Embryonic facial prominence (tissue), 1 donor: ENCODE measurements around the gene IQCK.
"Not testable (repeated sequence)": the region's sequence is repeated elsewhere in the genome, so short reads cannot be mapped to it uniquely, and the experiment has no call there.

Source experiments
- DNase-seq: peaks from one replicate; pipeline ENCODE4 v3.0.0-alpha.2; 2016; ENCODE audit errors: extremely low spot score

IQCK gene

DNA sequence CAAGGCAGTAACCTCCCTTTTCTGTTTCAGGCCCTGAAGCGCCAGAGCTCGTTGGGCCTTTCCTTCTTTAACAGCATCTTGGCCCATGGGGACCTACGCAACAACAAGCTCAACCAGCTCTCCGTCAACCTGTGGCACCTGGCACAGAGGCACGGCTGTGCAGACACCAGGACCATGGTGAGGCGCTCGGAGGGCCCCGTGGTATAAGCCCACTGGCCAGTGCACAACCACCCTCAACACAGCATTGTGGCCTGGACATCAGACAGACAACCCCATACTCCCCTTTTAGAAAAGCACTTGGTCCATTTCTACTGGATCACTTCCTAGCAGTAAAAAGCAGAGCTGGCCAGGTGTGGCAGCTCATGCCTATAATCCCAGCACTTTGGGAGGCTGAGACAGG lies 18.6 kb upstream of the IQCK start:
- DNase-seq, result no peak

DNA sequence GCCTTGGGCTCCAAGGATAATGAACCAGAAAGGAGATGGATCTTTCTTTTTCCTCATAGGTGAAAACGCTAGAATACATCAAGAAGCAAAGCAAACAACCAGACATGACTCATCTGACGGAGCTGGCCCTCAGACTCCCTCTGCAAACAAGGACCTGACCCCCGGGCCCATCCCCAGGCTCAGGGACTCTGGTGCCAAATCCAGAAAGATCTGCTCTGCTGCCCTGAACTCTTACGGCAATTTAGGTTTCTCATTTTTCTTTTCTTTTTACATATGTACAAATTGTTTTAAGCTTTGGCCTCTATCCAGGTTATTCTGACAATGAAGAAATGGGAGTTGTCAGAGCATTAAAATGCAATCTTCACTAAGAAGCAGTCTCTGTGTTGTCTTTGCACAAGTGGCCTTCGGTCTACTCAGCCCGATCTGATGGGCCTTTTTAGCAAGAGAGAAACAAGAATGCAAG lies 17.7 kb upstream of the IQCK start:
- DNase-seq, result no peak

DNA sequence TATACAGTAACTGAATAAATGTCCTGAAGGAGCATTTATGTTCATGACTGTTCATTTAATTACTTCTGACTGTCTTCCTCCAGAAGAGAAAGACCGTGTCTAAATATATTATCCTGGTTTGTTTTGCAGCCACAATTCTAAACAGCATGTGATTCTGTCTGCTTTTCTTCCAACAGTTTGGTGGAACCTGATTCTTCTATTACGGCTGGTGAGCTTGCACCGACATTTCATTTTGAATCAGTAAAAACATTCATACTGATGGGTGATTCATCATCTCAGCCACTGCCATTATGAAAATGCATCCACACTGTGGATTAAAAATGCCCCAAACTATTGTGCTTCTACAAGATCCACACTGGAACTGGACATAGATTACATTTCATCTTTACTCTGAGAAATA lies 17.0 kb upstream of the IQCK start:
- DNase-seq, result no peak

DNA sequence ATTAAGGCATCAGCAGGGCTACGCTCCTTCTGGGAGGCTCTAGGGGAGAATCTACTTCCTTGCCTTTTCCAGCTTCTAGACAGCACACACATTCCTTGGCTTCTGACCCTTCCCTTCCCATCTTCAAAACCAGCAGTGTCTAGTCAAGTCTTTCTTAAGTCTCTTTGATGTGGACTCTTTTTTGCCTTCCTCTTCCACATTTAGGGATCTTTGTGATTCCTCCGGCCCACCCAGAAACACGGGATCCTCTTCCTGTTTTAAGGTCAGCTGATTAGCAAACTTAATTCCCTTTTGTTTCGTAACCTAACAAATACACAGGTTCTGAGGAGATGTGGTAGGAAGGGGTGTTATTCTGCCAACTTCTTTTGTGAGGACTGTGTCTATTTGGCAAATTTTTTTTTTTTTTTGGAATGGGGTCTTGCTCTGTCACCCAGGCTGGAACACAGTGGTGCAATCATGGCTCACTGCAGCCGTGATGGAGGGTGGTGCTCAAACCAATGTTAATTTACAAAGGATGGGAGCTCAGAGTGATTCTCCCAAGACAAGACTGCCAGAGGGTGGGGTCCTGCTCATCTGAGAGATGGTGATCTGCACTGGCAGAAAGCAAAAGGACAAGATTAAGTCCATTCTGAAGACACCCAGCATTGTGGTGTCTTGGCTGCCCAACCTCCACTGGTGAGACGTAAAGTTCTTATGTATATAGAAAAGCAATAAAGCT lies 14.7 kb upstream of the IQCK start:
- DNase-seq, result no peak

DNA sequence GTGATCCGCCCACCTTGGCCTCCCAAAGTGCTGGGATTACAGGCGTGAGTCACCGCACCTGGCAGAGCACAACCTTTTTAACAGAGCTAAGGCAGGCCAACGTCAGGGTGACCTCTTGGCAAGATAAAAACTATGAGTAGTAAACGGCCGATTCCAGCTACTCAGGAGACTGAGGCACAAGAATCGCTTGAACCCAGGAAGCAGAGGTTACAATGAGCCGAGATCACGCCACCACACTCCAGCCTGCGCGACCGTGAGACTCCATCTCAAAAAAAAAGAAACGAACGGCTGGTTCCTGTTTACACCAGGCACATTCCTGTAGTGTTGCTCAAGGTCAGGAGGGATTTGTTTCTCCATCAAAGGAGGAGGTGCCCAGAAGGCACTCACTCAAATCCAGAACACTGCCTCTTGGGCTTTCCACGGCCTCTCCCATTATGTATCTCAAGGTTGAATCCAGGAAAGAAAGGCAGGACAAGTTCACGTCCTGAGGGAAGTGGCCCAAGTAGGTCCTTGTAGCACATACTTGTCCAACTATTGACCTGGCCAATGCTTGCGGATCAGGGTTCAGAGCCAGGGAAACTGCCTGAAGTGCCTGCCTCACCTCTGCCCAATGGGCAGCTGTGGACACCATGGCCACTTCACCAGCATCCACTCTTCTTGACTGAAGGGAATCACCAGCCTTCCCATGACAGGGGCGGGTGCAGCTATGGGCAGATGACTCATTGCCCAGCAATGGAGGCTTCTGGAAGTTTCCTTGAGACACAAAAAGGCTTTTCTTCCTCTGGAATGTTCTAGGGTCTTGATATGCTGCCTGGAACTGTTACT lies 13.5 kb upstream of the IQCK start:
- no peak for DNase-seq

DNA sequence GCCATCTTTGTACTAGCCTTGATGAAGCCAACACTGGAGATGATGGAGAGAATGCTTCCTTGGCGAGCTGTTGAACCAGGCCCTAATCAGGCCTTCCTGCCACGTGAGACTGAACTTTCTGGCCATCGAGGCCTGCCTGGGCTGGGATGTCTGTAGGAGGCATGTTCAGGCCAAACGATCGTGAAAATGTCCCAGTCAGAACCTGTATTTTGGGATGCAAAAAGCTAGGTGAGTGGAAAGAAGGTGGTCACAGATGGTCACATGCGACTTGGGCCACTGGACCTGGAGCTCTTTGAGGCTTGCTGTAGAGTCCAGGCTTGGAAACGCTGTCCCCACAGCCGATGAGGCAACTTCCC lies 12.9 kb upstream of the IQCK start:
- DNase-seq, result no peak

DNA sequence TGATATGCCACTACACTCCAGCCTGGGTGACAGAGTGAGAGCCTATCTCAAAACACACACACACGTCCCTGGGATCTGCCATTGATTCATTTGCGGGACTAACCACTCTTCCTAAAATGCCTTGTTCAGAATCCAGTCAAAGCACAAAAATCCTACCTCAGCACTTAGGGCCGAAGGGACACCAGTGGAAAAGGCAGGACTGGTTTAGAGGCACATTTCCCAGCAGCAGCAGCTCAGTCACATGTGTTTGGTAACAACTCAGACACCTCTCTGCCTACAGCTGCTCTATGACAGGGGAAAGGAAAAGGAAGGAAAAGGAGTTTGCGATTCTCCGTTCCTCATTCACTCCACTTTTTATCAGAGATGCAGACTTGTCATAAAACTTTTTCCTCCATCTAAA lies 12.2 kb upstream of the IQCK start:
- no peak for DNase-seq

DNA sequence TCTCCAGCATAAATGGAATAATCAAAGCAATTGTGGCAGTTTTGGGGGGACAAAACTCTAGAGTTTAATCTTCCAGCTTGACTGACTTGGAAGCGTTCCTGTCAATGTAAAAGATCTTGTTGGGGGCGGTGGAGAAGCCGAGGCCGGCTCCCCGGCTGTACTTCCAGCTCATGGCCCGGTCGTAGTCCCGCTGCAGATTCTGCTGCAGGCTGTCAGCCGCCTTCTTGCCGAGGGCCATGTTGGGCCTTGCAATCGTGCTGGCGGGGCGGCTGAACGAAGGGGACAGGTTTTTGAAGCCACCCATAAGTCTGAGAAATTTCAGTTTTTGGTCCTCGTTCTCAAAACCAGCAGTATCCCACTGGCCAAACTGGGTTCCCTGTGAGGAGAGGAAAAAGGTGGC lies 11.2 kb upstream of the IQCK start:
- DNase-seq, result no peak

DNA sequence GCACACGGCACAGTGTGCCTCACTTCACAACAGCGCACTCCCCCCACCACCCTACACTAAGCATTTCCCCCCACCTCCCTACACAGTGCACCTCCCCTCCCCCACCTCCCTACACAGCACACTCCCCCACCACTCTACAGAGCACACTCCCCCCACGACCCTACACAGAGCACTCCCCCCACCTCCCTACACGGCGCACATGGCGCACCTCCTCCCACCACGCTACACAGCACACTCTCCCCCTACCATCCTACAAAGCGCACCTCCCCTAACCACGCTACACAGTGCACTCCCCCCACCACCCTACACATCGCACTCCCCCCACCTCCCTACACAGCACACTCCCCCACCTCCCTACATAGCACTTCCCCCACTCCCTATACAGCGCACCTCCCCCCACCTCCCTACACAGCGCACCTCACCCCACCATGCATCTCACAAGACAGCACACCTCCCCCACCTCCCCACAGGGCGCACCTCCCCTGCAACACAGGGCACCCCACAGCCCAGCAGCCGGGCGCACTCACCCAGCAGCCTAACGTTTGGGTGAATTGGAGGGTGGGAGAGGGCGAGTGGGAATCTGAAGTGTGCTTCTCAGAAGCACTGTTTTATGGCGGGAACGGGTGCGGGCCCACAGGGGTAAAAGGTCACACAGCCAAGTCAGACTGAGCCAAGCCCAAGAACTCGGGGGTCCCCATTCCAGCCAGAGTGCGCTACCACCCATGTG lies 10.3 kb upstream of the IQCK start:
- no peak for DNase-seq

DNA sequence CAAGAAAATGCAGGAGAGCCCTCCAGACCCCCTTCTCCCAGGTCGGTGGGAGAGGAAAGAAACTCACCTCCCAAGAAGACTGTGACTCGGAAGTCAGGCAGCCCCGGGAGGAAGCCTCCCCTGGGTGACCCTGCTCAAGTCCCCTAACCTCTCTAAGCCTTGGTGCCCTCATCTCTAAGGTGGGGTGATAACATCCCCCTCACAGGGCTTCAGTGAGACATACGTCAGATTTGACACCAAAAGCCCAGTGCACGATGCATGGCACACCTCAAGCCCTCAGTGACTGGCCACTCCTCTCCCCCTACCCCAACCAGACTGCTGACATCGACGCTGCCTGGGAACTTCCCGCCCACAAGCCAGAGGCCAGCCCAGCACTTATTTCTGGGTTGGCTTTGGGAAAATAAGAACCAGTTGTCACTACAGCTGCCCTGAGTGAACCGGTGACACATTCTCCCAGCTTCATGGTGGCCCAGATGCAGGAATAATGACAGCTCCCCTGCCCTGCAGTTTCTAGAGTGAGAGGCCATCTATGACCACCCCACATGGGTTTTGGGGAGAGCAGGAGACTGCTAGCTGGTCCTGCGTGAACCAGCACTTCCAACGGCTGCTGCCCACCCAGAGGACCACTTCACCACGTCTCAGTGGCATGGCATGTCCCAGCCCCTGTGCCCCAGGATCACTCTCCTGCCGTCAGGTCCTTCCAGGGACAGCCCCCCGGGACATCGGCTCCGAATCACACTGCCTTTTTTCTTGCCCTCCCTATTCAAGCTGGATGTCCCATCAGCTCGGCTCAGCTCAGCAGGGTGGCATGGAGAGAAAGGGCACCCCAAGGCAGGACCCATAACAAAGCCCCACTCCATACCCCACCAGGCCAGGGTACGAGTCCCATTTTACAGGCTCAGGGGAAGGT lies 9.5 kb upstream of the IQCK start:
- no peak for DNase-seq

DNA sequence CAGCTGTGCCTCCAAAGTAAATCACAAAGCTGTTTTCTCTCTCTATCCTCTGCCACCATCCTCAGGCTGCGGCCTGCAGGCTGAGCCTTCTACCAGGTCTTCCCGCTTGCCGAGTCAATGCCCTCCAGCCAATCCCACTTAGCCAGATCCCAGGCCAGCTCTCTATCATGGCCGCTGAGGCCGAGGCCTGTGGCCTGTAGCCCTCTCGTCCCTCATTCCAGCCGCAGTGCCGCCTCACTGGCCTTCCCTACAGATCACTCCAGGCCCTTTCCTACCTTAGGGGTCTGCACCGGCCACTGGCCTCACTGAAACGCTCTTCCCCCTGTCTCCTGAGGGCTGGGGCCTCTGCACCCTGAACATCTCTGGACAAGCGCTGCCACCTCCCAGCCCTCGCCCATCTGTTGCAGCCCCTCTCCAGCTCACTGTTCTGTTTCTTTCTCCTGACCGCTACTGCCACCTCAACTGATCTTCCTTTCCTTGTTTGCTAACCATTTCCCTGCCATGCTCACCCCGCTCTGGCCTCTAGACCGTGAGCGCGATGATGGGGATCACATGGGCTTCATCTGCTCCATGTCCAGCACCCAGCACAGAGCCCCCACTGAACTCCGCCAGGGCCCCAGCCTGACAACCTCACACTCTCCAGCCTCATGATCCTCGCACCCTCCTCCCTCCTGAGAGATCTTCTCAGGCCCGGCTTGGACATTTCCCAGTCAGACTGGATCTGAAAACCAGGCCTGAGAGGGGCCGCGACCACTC lies 8.5 kb upstream of the IQCK start:
- no peak for DNase-seq

DNA sequence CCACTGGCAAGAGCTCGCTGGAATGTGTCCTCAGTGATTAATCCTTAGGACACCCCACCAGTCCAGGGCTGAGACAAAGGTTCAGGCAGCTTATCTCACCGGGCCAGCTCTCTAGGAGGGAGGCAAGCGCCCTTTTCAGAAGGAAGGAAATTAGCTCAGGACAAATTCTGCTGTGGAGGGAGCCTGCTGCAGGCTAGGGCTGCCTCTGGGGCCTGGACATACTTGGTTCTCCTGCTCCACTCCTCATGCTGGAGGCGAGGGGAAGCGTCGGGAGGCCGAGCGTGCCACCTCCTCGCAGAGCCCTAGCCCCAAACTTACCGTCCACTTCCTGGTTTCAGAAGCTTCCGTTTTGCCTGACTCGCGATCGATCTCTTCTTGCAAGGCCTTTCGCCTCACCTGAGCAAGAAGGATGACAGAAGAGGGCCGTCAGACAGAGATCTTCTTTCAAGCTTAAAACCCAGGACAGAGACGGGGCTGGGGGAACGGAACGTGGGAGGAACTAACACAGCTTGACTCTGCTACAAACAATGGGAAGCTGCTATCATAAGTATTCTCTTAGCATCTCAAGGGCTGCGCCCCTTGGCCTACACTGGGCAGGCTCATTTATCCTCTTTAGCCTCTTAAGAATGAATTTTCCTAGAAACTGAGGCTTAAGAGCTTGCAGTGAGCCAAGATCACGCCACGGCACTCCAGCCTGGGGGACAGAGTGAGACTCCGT lies 7.7 kb upstream of the IQCK start:
- no peak for DNase-seq

DNA sequence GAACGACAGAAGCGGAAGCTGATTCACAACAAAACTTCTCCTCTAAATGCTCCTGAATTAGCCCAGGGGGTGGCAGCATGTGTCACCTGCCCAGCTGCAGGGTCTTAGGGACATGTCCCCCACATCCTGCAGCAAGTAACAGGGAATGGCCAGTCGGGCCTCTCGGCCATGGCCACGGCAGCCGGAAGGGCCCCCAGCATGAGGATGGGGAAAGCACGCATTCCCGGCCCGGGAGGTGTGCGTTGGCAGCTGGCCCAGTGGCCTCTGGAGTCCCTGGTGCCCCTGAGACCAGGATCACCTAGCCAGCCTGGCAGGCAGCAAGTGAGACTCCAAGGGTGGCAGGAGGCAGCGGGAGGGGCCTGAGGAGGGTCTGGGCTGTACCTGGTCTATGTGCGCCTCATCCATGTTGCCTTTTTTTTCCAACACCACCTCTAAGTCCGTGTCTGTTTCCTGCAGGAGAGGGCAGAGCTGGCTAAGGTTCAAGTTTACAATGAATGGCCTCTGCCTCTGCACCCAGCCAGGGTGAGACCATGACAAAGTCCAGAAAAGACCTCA lies 7.0 kb upstream of the IQCK start:
- DNase-seq, result no peak

DNA sequence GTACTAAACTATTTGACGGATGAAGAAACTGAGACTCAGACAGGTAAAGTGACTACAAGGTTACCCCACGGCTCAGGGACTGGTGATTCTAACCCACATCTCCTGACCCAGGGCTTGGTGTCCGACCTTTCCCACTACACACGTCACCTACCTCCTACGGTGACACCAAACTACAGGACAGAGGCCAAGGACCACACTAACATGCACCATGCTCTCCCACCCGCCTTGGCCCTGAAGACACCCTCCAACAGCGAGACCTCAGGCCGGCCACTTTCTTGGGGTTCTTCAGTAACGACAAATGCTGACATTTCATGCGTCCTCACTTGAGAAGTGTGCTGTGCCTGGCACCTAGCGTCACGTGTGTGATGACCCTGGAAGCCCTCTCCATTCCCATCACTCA lies 6.4 kb upstream of the IQCK start:
- no peak for DNase-seq

DNA sequence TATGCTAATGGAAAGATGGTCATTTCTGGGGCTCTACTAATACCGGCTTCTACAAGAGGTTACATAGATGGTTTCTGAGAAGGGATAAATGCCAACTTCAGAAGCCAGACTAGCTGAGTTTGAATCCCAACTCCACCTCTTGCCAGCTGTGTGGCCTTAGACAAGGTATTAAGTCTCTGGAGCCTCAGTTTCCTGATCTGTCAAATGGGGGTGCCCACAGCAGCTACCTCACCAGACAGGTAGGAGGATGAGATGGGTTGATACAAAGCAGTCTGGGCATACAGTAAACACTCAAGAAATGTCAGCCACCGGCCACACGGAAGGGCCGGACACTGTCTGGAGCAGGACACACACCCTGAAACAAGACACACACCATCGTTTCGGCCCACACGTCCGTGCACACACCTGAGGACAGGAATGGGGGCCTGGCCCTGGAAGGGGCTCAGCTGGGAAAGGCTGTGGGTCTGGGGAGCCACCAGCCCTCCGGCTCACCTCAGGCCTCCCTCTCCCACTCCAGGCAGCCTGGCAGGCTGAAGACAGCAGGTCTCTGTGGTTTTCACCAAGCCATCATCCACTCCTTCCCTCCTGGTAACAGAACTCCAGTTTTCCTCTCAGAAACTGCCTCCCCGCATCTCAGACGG lies 5.5 kb upstream of the IQCK start:
- DNase-seq, result no peak

DNA sequence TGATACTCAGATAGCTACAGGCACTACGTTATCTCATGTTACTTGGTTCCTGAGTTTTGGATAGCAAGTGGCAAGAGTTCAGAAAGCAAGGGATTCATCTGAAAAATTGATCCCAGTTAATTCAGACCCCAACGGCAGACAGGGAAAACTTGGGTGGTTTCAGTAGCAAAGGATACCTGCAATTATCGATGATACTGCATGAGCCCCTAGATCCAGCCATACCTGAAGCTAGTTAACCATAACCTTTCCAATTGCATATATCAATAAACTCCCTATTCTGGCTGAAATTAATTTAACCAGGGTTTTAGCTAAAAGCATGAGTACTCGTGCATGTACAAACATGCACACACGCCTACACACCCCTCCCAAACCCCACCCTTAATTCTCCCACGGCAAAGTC lies 4.4 kb upstream of the IQCK start:
- DNase-seq, result no peak

DNA sequence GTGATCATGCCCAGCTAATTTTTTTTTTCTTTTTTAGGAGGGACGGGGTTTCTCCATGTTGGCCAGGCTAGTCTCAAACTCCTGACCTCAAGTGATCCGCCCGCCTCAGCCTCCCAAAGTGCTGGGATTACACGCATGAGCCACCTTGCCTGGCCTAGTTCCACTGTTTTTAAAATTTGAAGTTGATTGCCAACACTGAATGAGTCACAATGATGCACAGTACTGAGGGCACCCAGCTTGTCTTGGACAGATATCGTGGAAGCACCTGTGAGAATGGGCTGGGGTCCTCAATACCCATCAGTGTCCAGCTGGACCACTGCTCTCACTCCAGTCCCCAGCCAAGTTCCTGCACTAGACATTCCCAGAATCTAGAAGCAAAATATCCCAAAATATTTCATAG lies 2.5 kb upstream of the IQCK start:
- no peak for DNase-seq

DNA sequence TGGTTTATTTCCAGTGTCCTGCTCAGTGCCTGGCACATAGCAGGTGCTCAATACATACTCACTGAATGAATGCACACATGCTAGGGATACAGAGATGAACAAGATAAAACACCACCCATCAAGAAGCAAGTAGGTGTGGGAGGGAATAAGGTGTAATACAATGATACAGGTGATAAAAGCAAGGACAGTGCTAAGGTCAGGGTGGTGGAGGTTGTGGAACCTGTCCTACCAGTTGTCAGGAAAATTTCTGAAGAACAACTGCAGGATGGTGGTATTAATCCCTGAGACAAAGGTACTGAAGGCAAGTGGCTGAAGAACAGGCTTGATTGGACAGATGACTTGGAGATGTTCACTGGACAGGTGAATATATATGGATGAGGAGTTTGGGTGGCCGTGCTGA lies 1.9 kb upstream of the IQCK start:
- no peak for DNase-seq

DNA sequence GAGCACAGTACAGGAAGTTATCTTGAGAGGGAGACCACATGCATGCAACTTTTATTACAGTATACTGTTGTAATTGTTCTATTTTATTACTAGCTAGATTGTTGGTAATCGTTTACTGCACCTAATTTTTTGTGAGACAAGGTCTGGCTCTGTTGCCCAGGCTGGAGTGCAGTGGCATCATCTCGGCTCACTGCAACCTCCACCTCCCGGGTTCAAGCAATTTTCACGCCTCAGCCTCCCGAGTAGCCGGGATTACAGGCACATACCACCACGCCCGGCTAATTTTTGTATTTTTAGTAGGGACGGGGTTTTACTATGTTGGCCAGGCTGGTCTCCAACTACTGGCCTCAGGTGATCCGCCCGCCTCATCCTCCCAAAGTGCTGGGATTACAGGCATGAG lies 1.3 kb upstream of the IQCK start:
- not testable (repeated sequence) for DNase-seq

DNA sequence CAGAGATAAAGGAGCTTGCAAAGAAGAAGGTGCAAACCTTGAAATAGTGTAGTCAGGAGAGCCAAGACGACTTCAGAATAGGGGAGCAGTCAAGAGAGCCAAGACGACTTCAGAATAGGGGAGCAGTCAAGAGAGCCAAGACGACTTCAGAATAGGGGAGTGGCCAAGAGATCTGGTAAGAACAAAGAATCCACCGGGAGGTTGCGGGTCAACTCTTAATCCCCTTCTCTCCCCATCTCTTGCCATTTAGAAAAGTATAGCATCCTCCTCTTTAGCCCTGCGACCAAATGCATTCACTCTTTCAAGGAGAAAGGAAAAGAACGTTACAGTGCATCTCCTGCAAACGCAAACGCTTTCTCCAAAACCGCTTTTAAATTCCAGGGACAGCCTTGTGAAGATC lies 757 bp upstream of the IQCK start:
- DNase-seq, result no peak
